ENCODE measurements around the gene GSTO2. TPM values are rescaled to one million over a fixed set of nuclear protein-coding genes. Genes with fewer than 3 reads are reported as not detected.

GSTO2 gene
- total and polyA plus RNA-seq, 2 of the 13 experiments (the other 11 are each of a cell fraction or from before 2014, with no cell fraction given) = 2.1 to 7.9 TPM

GRCh38 chr10:104220522-104220921 is 48.5 kb upstream of the GSTO2 start:
- Histone ChIP-seq H3K9ac (ENCODE audit: insufficient read depth, low read depth, low read length) (no peak overlapping the region), H2AFZ (ENCODE audit: low read length) (no peak overlapping the region), H3K27me3 (ENCODE audit: control insufficient read depth in 1 of 2, insufficient read depth in 2 of 2, low read length in 2 of 2) (no peaks in the 10 kb centered on the region), H3K9me3 (ENCODE audit: low read length) (no peaks in the 10 kb centered on the region), H3K27ac (ENCODE audit: extremely low read length, insufficient read depth, low read length) (no peak overlapping the region), H3K4me3 (replicated peaks in 1 of 3; ENCODE audit: insufficient read depth in 1 of 3, low read depth in 2 of 3, low read length in 3 of 3) (no peak overlapping the region), H3K4me1 (ENCODE audit: insufficient read depth, low read length) (peaks cover 18% of the 10 kb centered on the region), H3K79me2 (ENCODE audit: insufficient read depth, low read length) (no peaks in the 10 kb centered on the region), H3K36me3 (replicated peaks in 1 of 2; ENCODE audit: control insufficient read depth in 1 of 2, insufficient read depth in 2 of 2, low read length in 2 of 2) (no peaks in the 10 kb centered on the region), H3K4me2 (ENCODE audit: low read depth, low read length) (peak overlapping the region; percentile 54), H4K20me1 (ENCODE audit: insufficient read depth, low read length) (no peaks in the 10 kb centered on the region)
- ATAC-seq (peak; percentile 84), DNase-seq (ENCODE audit: low spot score) (peak; percentile 68), FAIRE-seq (peak; percentile 48)
- intact Hi-C loops (cut with micrococcal nuclease; ENCODE audit: unreplicated experiment) (no loop called here), in situ Hi-C loops (cut with HindIII; ENCODE audit: extremely low pct_ligation_motif_present, low pct_unique_long_range_greater_than_20kb) (no loop called here)
- TF ChIP-seq TP53 (CRISPR knock-in tag; conservative IDR thresholded peaks at IDR 0.05) (no peak), RARA (CRISPR knock-in tag; IDR thresholded peaks at IDR 0.05) (peak; percentile 34; the same call in 1 of the 2 replicates), ZNF263 (CRISPR knock-in tag; IDR thresholded peaks at IDR 0.05) (no peak), SMAD1 (CRISPR knock-in tag; IDR thresholded peaks at IDR 0.05; ENCODE audit: borderline replicate concordance, low read depth) (no peak), HHEX (CRISPR knock-in tag; IDR thresholded peaks at IDR 0.05) (no peak), TBP (CRISPR knock-in tag; IDR thresholded peaks at IDR 0.05) (no peak), HNF4A (CRISPR knock-in tag; IDR thresholded peaks at IDR 0.05) (peak; percentile 65; the same call in 1 of the 2 replicates), ZSCAN22 (CRISPR knock-in tag; IDR thresholded peaks at IDR 0.05) (peak; percentile 12; the same call in 1 of the 2 replicates), PAXIP1 (CRISPR knock-in tag; conservative IDR thresholded peaks at IDR 0.05) (peak; percentile 33; the same call in 1 of the 2 replicates), ZNF253 (CRISPR knock-in tag; IDR thresholded peaks at IDR 0.05; ENCODE audit: borderline replicate concordance) (no peak), ESRRA (CRISPR knock-in tag; IDR thresholded peaks at IDR 0.05; ENCODE audit: low read depth) (no peak)
- 0% methylated on average over 2 of the region's 2 CpGs for WGBS (ENCODE audit: low lambda C conversion rate)
- no TSS peak for BruUV-seq (replicated peaks)
- CTCF ChIA-PET (ENCODE audit: low intra/inter-chr PET ratio, low total read pairs) = no interaction called here
- POLR2A ChIA-PET = interaction anchor here (0.6 to 1.5 kb wide), 2 partner anchors 35 to 99 kb away, joined by 3 read pairs; partner anchors contain the start of gene SFR1

Measured in HepG2 (cell line).